ENCODE measurements around the gene NFKBIL1. TPM values are rescaled to one million over a fixed set of nuclear protein-coding genes. Genes with fewer than 3 reads are reported as not detected.
"Not testable (repeated sequence)": the region's sequence is repeated elsewhere in the genome, so short reads cannot be mapped to it uniquely, and the experiment has no call there.

The NFKBIL1 gene
- total RNA-seq, 1 donor from 2014 or later = 71.5 TPM

DNA sequence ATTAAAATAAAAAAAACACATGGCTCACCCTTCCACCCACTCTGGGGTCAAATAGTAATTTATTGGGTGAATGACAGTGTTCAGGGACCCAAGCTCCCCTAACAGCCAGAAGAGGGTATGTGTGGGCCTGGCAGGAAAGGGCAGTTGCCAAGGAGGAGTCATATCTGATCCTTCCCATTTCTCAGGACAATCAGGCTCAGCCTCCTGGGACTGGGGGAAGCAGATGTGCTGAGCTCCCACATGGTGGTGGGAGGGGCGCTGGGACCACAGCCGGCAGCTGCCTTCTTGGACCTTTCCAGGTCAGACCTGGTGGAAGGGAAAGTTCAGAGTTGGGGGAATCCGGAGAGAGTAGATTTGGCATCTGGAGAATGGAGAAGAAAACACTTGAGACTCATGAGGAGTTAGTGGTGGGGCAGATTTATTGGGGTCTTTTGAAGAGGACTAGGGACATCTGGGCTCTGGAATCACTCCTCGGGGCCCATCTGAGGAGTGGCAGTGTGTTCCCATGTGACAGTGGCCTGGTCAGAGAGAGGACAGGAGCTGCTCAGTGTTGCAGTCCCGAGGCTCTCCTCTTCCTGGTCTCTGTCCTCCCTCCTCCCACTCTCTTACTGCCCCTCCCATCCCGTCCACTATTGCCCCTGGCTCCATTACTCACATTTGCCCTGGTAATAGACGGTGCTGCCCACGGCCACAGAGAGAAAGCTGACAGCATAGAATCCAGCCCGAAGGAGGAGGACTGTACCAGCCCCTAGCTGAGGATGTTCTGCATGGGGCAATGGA lies 41.7 kb downstream of the NFKBIL1 start:
- Histone ChIP-seq H3K27ac (no peak overlapping the region), H3K36me3 (no peaks in the 10 kb centered on the region), H3K27me3 (no peaks in the 10 kb centered on the region), H3K9me3 (no peaks in the 10 kb centered on the region), H3K4me3 (no peak overlapping the region), H3K4me1 (no peaks in the 10 kb centered on the region)
- TF ChIP-seq, protein P1, sequence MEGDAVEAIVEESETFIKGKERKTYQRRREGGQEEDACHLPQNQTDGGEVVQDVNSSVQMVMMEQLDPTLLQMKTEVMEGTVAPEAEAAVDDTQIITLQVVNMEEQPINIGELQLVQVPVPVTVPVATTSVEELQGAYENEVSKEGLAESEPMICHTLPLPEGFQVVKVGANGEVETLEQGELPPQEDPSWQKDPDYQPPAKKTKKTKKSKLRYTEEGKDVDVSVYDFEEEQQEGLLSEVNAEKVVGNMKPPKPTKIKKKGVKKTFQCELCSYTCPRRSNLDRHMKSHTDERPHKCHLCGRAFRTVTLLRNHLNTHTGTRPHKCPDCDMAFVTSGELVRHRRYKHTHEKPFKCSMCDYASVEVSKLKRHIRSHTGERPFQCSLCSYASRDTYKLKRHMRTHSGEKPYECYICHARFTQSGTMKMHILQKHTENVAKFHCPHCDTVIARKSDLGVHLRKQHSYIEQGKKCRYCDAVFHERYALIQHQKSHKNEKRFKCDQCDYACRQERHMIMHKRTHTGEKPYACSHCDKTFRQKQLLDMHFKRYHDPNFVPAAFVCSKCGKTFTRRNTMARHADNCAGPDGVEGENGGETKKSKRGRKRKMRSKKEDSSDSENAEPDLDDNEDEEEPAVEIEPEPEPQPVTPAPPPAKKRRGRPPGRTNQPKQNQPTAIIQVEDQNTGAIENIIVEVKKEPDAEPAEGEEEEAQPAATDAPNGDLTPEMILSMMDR (IDR thresholded peaks at IDR 0.05) = no peak
- intact Hi-C loops (cut with DNase I) = no loop called here
- no peak for DNase-seq (ENCODE audit: low spot score in 2 of 2)

DNA sequence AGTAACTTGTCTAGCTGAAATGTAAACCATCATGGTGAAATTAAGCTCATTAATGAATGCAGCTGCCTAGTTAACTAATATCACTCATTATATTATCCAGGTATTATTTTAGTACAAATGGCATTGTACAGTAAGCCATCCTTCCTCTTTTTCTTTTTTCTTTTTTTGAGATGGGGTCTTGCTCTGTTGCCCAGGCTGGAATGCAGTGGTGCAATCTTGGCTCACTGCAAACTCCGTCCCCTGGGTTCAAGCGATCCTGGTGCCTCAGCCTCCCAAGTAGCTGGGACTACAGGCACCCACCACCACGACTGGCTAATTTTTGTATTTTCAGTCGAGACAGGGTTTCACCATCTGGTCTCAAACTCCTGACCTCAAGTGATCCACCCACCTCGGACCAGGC lies 43.3 kb downstream of the NFKBIL1 start:
- DNase-seq (ENCODE audit: low spot score in 2 of 2); intact Hi-C loops (cut with DNase I); H3K9me3 ChIP-seq; H3K27ac ChIP-seq; H3K27me3 ChIP-seq; H3K36me3 ChIP-seq; H3K4me3 ChIP-seq; H3K4me1 ChIP-seq: not testable (repeated sequence)

DNA sequence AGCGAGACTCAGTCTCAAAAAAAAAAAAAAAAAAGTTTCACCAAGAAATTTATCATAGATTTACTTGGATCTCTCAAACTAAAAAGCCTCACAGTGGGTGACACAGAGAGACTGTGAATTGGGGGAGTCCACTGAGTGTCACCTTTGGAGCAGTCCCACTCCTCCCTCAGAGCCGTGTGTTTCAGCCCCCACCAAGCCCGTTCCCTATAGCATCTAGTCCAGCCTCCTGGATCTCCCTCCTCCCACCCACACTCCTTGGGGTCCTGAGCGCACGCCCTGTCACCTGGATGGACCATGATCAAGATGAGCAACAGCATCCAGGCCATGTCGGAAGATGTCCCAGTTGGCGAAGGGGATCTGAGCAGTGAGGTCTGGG lies 45.0 kb downstream of the NFKBIL1 start:
- intact Hi-C loops (cut with DNase I) = no loop called here
- Histone ChIP-seq H3K36me3 (no peaks in the 10 kb centered on the region), H3K27ac (no peak overlapping the region), H3K4me3 (no peak overlapping the region), H3K9me3 (no peaks in the 10 kb centered on the region), H3K4me1 (no peaks in the 10 kb centered on the region), H3K27me3 (no peaks in the 10 kb centered on the region)
- DNase-seq (ENCODE audit: low spot score in 2 of 2) = no peak
- TF ChIP-seq, protein P1 (IDR thresholded peaks at IDR 0.05) = no peak

DNA sequence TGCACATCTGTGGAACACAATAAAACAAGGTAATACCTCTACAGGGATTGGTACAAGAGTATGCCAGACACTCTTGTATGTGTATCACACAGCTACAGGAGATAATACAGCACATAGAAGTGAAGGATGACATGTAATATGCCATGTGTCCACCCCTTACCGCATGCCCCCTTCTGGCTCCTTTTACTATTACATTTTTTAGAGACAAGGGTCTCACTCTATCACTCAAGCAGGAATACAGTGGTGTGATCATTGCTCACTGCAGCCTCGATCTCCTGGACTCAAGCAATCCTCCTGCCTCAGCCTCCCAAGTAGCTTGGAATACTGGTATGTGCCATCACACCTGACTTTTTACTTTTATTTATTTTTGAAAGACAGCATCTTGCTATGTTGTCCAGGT lies 49.6 kb downstream of the NFKBIL1 start:
- no peak overlapping the region for H3K27ac ChIP-seq
- no peak overlapping the region for H3K4me3 ChIP-seq
- H3K36me3 ChIP-seq = no peaks in the 10 kb centered on the region
- TF ChIP-seq, protein P1 (IDR thresholded peaks at IDR 0.05) = peak in 1 of 3 experiments; percentile 21
- intact Hi-C loops (cut with DNase I) = no loop called here
- no peaks in the 10 kb centered on the region for H3K4me1 ChIP-seq
- DNase-seq (ENCODE audit: low spot score in 2 of 2) = no peak
- no peaks in the 10 kb centered on the region for H3K9me3 ChIP-seq
- H3K27me3 ChIP-seq = no peaks in the 10 kb centered on the region

DNA sequence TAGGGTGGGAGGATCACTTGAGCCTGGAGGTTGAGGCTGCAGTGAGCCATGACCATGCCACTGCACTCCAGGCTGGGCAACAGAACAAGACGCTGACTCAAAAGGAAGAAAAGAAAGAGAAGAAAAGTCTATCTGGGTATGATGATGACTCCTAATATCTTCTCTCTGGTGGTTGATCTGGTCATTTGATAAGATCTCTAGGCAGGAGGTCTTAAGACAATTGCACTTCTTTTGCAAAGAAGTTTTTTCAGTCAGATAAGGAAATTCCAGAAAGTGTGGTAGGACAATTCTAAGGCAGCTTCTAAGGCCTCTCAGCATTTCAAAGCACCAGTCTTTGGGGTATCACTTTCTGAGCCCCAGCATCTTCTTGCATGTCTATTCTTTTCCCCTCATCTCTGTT lies 59.9 kb downstream of the NFKBIL1 start:
- no peaks in the 10 kb centered on the region for H3K27me3 ChIP-seq
- H3K9me3 ChIP-seq = no peaks in the 10 kb centered on the region
- intact Hi-C loops (cut with DNase I) = no loop called here
- DNase-seq (ENCODE audit: low spot score in 2 of 2) = no peak
- no peaks in the 10 kb centered on the region for H3K36me3 ChIP-seq
- TF ChIP-seq, protein P1 (IDR thresholded peaks at IDR 0.05) = no peak
- no peak overlapping the region for H3K4me3 ChIP-seq
- no peaks in the 10 kb centered on the region for H3K4me1 ChIP-seq
- H3K27ac ChIP-seq = no peak overlapping the region

Other genes starting within 250 kb of the NFKBIL1 start
- 1,833 TPM for gene HLA-B, start 190.4 kb upstream of the NFKBIL1 start, total RNA-seq
- 19.2 TPM for gene MICA, start 144.0 kb upstream of the NFKBIL1 start, total RNA-seq
- 0.11 TPM for gene MICB, start 49.5 kb upstream of the NFKBIL1 start, total RNA-seq
- gene MCCD1, start 18.6 kb upstream of the NFKBIL1 start, total RNA-seq = not detected
- gene DDX39B, start 5.6 kb upstream of the NFKBIL1 start, total RNA-seq = 134 TPM
- not detected for gene ATP6V1G2, start 1.0 kb upstream of the NFKBIL1 start, total RNA-seq
- gene LTA, start 24.7 kb downstream of the NFKBIL1 start, total RNA-seq = not detected
- 11.5 TPM for gene TNF, start 28.0 kb downstream of the NFKBIL1 start, total RNA-seq
- not detected for gene LTB, start 34.8 kb downstream of the NFKBIL1 start, total RNA-seq
- gene LST1, start 38.7 kb downstream of the NFKBIL1 start, total RNA-seq = 21.4 TPM
- gene NCR3, start 45.4 kb downstream of the NFKBIL1 start, total RNA-seq = not detected
- gene AIF1, start 67.6 kb downstream of the NFKBIL1 start, total RNA-seq = 1.7 TPM
- gene PRRC2A, start 73.1 kb downstream of the NFKBIL1 start, total RNA-seq = 171 TPM
- 255 TPM for gene BAG6, start 105.1 kb downstream of the NFKBIL1 start, total RNA-seq
- gene APOM, start 108.3 kb downstream of the NFKBIL1 start, total RNA-seq = not detected
- gene C6orf47, start 113.2 kb downstream of the NFKBIL1 start, total RNA-seq = 20.9 TPM
- gene GPANK1, start 117.4 kb downstream of the NFKBIL1 start, total RNA-seq = 9.8 TPM
- 148 TPM for gene CSNK2B, start 118.5 kb downstream of the NFKBIL1 start, total RNA-seq
- gene LY6G5B, start 122.4 kb downstream of the NFKBIL1 start, total RNA-seq = 24.1 TPM
- gene LY6G5C, start 133.5 kb downstream of the NFKBIL1 start, total RNA-seq = 0.96 TPM
- 28.0 TPM for gene ABHD16A, start 155.7 kb downstream of the NFKBIL1 start, total RNA-seq
- not detected for gene LY6G6F, start 159.3 kb downstream of the NFKBIL1 start, total RNA-seq
- not detected for gene LY6G6D, start 167.7 kb downstream of the NFKBIL1 start, total RNA-seq
- not detected for gene LY6G6C, start 174.1 kb downstream of the NFKBIL1 start, total RNA-seq
- gene MPIG6B, start 175.8 kb downstream of the NFKBIL1 start, total RNA-seq = not detected
- 150 TPM for gene DDAH2, start 181.7 kb downstream of the NFKBIL1 start, total RNA-seq
- gene CLIC1, start 188.9 kb downstream of the NFKBIL1 start, total RNA-seq = 281 TPM
- 17.7 TPM for gene MSH5, start 192.4 kb downstream of the NFKBIL1 start, total RNA-seq
- not detected for gene SAPCD1, start 215.0 kb downstream of the NFKBIL1 start, total RNA-seq
- gene VWA7, start 229.7 kb downstream of the NFKBIL1 start, total RNA-seq = not detected
- gene VARS1, start 248.1 kb downstream of the NFKBIL1 start, total RNA-seq = 48.3 TPM

Measured in ascending aorta (tissue), 2 donors.